ENCODE measurements around the gene SMIM34.
"Not testable (repeated sequence)": the region's sequence is repeated elsewhere in the genome, so short reads cannot be mapped to it uniquely, and the experiment has no call there.

Gene SMIM34

GRCh38 chr21:34423805-34424204 is at the start of gene SMIM34:
Gene SMIM34, minus strand, starts transcription at chr21:34423951. Its CDS starts 112 bp downstream, at chr21:34423839.
- not testable (repeated sequence) for DNase-seq (ENCODE audit: low read depth)

GRCh38 chr21:34467333-34467732 is 43.6 kb upstream of the SMIM34 start:
- DNase-seq (ENCODE audit: low read depth), result not testable (repeated sequence)

GRCh38 chr21:34459426-34459825 is 35.7 kb upstream of the SMIM34 start:
- not testable (repeated sequence) for DNase-seq (ENCODE audit: low read depth)

- not testable (repeated sequence) for DNase-seq (ENCODE audit: low read depth)
Observed at GRCh38 chr21:34458266-34458665, 34.5 kb upstream of the SMIM34 start.

- DNase-seq (ENCODE audit: low read depth), result not testable (repeated sequence)
Observed at GRCh38 chr21:34456180-34456579, 32.4 kb upstream of the SMIM34 start.

- DNase-seq (ENCODE audit: low read depth), result not testable (repeated sequence)
Observed at GRCh38 chr21:34455628-34456027, 31.9 kb upstream of the SMIM34 start.

GRCh38 chr21:34447018-34447417 is 23.3 kb upstream of the SMIM34 start:
- not testable (repeated sequence) for DNase-seq (ENCODE audit: low read depth)

- not testable (repeated sequence) for DNase-seq (ENCODE audit: low read depth)
Observed at GRCh38 chr21:34443486-34443885, 19.7 kb upstream of the SMIM34 start.

GRCh38 chr21:34429710-34430109 is 6.0 kb upstream of the SMIM34 start:
- not testable (repeated sequence) for DNase-seq (ENCODE audit: low read depth)

GRCh38 chr21:34428441-34428840 is 4.7 kb upstream of the SMIM34 start:
- not testable (repeated sequence) for DNase-seq (ENCODE audit: low read depth)

- DNase-seq (ENCODE audit: low read depth), result not testable (repeated sequence)
Observed at GRCh38 chr21:34427339-34427738, 3.6 kb upstream of the SMIM34 start.

- DNase-seq (ENCODE audit: low read depth), result not testable (repeated sequence)
Observed at GRCh38 chr21:34417448-34418077, 6.2 kb downstream of the SMIM34 start.

GRCh38 chr21:34407294-34407693 is 16.5 kb downstream of the SMIM34 start:
- DNase-seq (ENCODE audit: low read depth), result not testable (repeated sequence)

- not testable (repeated sequence) for DNase-seq (ENCODE audit: low read depth)
Observed at GRCh38 chr21:34406676-34407075, 17.1 kb downstream of the SMIM34 start.

GRCh38 chr21:34406102-34406501 is 17.6 kb downstream of the SMIM34 start:
- not testable (repeated sequence) for DNase-seq (ENCODE audit: low read depth)

GRCh38 chr21:34405686-34406085 is 18.1 kb downstream of the SMIM34 start:
- DNase-seq (ENCODE audit: low read depth), result not testable (repeated sequence)

- not testable (repeated sequence) for DNase-seq (ENCODE audit: low read depth)
Observed at GRCh38 chr21:34404742-34405141, 19.0 kb downstream of the SMIM34 start.

GRCh38 chr21:34400522-34400921 is 23.2 kb downstream of the SMIM34 start:
- DNase-seq (ENCODE audit: low read depth), result not testable (repeated sequence)

- DNase-seq (ENCODE audit: low read depth), result not testable (repeated sequence)
Observed at GRCh38 chr21:34383724-34384415, 39.9 kb downstream of the SMIM34 start.

GRCh38 chr21:34383138-34383537 is 40.6 kb downstream of the SMIM34 start:
- not testable (repeated sequence) for DNase-seq (ENCODE audit: low read depth)

GRCh38 chr21:34375619-34375972 is 48.2 kb downstream of the SMIM34 start:
- not testable (repeated sequence) for DNase-seq (ENCODE audit: low read depth)

GRCh38 chr21:34374940-34375618 is 48.7 kb downstream of the SMIM34 start, which contains the start of gene SMIM11:
Gene SMIM11, plus strand, starts transcription at chr21:34375507. Its CDS starts 3,998 bp downstream, at chr21:34379505.
- DNase-seq (ENCODE audit: low read depth), result not testable (repeated sequence)

- DNase-seq (ENCODE audit: low read depth), result not testable (repeated sequence)
Observed at GRCh38 chr21:34374462-34374861, 49.3 kb downstream of the SMIM34 start.

All from GM04503 (cell line).